GM19467 (cell line): Measurements from ENCODE around the gene ARL8A.
A peak's percentile ranks its signal among the peaks of the same experiment; 100 is the strongest.
"Not testable (repeated sequence)": the region's sequence is repeated elsewhere in the genome, so short reads cannot be mapped to it uniquely, and the experiment has no call there.

Source experiments
- ATAC-seq: cut with Tn5 transposase; IDR thresholded peaks from one replicate; pipeline ENCODE4 v1.9.1; 2021; ENCODE audit warnings: mild to moderate bottlenecking, moderate library complexity; ENCODE audit not compliant: unreplicated experiment

ARL8A gene

DNA sequence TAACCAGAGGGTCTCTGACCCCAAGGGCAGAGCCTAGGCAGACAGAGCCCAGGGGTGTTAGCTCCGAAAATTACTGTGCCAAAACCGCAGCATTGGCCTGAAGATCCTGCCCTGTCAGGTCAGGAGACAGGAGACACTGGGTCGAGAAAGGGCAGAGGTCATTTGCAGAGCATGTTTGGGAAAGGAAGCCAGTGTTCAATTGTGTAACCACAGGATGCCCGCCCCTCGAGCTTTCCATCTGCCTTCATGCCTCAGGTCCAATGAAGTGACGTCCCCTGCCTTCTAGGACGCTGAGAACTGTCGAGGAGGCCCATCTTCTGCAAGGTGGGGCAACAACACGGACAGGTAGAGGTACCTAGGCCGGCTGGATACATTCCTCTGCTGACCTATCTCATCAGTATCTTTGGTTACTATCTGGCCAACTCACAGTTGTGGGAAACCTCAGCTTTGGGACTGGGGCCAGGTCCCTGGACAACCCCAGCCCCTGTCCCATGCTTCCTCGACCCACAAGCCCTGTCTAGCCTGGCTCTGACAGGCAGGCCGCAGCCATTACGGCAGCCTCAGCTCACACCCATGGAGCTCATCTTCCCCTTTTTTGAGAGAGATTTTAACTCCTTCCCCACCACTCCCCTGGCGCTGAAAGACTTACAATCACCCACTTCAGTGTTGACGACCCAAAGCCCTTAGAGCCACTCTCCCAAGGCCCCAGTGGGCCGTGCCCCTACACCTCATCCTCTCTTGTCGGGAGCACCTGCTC is 1.3 kb downstream of the ARL8A start:
- ATAC-seq = peak; percentile 9

DNA sequence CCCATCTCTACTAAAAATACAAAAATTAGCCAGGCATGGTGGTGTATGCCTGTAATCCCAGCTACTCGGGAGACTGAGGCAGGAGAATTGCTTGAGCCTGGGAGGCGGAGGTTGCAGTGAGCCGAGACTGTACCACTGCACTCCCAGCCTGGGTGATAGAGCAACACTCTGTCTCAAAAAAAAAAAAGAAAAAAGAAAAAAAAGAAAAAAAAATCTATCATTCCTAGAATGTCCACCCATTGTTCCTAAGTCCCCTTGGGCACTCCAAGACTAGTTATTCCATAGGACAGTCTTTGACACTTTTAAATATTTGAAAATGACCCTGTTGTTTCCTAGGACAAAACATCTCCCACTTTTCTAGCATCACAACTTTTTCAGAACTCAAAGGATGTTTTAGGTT is 3.1 kb downstream of the ARL8A start:
- not testable (repeated sequence) for ATAC-seq

DNA sequence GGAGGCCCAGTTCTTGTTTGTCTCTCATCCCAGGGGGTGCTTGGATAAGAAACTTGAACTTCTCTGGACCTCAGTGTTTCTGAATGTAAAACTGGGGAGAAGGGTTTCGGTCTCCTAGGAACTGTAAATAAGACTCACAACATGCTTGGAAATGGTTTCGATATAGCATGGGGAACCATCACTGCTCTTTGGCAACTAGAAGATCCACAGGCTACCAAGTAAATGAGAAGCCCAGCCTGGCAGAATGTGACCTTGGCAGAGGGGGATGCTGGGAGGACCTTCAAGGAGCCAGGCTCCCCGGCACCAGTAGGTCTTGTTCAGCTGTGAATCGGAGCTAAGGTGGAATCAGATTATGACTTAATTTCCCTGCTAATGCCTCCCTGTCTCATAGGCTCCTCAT is 3.7 kb downstream of the ARL8A start:
- ATAC-seq = no peak

DNA sequence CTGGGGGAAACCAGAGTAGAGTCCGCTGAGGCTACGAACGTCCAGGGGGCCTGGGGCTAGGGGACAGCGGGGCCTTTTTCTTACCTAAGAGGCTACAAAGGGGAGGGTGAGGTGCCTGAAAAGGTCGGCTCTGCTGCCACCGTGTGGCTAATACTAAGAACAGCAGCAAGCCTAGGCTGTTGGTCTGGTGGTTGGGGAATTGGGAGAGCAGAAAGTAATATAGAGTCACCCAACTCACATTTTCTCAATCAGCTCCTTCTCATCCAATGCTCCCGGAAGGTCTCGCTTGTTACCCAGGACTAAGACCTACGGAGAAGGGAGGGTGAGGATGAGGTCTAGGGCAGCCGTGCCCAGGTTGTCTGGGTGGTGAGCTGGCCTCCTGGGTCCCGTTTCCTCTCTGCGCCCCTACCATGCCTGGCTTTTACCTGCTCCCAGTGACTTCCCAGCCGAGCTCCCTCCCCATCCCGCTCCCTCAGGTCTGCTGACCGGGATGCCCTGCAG is 9.3 kb downstream of the ARL8A start:
- ATAC-seq = no peak

DNA sequence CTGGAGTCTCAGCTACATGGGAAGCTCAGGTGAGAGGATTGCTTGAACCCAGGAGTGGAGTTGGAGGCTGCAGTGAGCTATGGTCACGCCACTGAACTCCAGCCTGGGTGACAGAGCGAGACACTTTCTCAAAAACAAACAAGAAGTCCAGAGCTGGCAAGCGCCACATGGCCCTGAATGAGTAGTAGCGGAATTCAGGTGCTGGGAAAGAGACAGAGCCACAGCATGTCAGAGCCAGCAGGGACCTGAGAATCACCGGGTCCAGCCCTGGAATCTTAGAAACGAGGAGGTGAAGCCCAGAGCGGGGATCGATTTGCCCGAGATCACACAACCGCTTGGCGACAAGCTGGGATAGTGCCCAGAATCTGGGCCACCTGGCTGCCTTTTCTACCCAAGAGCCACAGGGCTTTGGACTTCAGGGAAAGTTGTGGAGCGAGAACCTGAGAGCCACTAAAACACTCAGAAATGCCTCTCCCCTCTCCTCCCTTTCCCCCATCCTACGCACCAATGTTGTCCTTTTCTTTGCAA is 9.8 kb downstream of the ARL8A start:
- no peak for ATAC-seq

DNA sequence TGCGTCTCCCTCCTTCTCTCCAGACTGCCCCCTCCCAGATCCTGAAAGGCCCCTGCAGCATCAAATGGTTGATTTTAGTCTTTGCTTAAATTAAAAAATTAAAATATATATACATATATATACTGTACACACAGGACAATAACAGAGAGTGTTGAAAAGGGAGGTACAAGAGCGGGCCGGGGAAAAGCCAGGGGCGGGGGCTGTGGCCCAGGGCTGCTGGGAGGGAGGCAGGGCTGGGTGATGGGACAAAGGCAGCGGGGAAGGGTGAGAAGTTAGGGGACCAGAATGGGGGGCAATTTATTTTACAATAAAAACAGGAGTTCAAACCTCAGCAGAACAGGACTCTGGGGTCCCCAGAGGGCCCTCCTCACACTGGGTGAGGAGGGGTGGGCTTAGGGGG is 10.5 kb downstream of the ARL8A start:
- ATAC-seq = no peak

DNA sequence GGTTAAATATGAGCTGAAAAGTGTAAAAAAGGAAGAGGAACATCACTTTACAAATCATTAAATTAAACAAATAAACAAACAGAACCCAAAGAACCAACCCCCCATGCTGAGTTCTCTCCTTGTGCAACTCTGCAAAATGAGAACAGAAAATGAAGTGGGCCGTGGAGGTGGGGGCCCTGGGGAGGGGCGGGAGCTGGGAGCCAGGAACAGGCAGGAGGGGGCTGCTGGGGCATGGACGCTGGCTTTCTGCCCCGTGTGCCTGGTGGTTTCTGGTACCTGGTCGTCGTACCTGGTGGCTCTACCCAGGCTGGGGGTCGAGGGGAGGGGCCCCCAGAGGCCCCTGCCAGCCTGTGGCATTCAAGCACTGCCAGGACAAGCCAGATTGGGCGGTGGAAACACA is 11.0 kb downstream of the ARL8A start:
- no peak for ATAC-seq

DNA sequence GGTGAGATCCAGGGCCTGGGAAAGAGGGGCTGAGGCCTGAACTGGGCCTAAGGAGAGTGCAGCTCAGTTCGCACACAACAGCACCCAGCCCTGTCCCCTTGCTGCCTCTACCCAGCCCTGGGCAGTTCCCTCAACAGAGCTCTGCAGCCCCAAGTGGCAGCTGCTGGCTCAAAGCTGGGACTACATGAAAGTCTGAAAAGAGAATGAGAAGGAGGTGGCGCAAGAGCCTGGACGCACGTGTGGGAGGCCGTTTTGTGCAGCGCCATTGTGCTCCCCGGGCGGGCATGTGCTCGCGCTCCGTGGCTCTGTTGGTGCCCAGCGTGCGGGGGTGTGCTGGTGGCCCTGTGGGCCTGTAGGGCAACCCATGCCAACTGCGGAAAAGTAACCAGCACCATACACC is 11.5 kb downstream of the ARL8A start:
- ATAC-seq = no peak

DNA sequence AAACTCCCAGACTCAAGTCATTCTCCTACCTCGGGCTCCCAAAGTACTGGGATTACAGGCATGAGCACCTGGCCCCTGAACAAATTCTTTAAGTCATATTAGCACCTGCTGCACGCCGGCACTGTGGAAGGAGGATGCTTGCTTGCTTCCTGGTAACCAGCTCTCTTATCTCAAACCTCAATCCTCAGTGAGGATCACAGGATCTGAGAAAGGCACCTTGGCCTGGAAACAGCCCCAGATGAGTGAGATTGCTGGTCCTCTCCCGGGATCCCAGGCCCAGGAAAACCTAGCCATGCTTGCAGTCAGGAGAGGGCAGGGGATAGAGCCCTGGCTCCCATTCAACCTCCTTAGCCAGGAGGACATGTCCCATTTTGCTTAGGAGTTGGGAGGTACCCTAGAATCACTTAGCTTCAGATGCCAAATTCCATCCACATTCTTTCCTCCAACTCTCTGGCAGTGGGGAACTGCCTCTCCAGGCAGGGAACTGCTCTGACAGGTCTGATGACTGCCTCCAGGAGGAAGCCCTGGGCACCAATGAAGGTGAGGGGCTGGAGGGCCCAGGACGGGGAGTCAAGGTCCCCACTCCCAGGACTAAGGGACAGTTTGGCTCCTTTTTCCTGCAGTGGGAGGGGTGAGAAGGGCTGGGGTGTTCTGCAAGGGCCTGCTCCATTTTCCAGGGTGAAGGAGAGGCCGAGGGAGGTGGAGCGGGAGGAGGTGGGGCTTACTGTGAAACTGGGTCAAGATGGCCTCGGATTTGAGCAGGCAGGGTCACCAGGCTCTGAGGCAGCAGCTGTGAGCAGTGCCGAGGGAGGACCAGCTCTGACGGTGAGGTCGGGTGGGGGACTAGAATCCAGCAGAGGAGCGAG is 12.3 kb downstream of the ARL8A start:
- ATAC-seq = no peak

DNA sequence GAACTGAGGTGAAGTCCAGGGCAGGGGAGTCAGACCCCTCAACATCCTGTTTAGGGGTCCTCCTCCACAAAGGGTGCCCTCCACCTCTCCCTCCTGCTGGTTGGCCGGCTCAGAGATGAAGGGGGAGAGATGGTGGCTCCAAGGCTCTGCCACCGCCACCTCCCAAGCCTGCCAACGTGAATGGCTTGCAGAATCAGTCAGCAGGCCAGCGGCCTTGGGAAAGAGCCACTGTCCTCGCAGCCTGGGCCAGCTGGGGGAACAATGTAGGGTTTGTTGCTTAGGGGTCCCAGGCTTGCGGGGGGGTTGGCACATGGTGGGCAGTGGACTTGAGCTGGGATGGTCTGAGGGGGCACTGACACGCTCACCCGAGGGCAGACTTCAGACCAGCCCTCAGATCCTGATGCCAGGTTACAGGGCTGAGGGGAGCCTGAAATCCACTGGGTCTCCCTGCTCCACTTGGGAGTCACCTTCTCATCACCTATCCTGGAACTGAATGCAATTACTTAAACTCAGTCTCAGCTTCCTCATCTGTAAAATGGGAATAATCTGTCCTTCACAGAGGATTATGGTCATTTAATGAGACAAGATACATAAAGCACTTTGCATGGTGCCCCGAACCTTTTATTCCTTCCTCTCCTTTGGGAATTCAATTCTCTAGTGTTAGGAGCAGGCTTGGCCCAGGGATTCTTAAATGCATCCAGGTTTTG is 13.6 kb downstream of the ARL8A start:
- no peak for ATAC-seq

DNA sequence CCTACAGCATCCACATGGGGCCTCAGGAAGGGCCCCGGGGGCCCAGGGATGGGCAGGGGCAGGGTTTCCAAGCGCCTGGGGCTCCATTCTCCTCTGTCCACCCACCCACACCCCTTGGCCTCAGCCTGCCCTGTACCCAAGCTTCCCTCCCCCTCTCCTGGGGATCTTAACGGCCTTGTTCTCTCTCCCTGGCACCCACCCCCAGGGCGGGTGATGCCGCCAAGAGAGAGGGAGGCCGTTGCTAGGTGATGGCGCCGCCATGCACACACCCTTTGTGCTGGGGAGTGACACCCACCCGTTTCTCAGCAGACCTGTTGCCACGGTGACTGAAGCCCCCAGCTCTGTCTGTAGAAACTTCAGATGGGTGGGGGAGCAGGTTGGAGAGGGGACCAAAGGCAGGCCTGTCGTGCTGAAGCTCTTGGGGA is 14.2 kb downstream of the ARL8A start:
- ATAC-seq = no peak

DNA sequence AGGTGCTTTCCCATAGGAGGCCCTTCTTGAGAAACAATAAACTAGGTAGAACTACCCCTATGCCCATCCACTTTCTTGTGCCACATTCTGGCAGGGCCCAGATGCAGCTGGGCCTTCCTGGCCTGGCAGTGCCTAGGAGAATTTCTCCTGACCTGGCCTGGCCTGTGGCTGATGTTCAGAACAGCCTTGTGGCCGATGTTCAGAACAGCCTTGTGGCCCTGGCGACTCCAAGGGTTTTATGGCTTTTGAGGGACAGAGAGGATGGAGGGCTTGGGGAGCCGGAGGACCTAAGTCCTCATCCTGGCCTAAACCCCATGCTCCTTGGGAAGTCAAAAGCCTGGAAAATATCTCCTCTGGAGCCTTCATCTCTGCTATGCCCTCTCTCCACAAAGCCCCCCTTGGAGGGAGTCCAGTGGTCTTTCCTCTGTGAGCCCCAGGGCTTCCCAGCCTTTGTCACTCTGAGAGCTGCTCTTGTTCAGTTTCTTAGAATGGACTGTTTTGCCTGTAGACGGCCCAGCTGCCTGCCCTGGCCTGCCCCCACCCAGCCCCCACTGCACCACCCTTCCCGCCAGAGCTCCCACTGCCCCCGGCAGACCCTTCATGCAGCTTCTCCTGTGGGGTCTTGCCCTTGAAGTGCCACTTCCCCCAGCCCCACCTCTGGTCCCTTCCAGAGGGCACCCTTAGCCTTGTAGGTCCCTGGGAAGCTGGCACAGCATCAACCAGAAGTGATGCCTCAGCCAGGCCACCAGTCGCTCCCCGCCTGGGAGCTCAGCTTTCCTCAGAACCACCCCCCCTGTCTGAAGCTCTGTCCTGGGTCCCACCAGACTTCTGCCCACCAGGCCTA is 14.9 kb downstream of the ARL8A start:
- no peak for ATAC-seq

DNA sequence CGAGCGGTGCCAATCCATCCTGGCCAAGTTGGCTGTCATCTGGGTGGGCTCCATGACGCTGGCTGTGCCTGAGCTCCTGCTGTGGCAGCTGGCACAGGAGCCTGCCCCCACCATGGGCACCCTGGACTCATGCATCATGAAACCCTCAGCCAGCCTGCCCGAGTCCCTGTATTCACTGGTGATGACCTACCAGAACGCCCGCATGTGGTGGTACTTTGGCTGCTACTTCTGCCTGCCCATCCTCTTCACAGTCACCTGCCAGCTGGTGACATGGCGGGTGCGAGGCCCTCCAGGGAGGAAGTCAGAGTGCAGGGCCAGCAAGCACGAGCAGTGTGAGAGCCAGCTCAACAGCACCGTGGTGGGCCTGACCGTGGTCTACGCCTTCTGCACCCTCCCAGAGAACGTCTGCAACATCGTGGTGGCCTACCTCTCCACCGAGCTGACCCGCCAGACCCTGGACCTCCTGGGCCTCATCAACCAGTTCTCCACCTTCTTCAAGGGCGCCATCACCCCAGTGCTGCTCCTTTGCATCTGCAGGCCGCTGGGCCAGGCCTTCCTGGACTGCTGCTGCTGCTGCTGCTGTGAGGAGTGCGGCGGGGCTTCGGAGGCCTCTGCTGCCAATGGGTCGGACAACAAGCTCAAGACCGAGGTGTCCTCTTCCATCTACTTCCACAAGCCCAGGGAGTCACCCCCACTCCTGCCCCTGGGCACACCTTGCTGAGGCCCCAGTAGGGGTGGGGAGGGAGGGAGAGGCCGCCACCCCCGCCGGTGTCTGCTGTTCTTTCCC is 16.5 kb downstream of the ARL8A start:
- no peak for ATAC-seq

DNA sequence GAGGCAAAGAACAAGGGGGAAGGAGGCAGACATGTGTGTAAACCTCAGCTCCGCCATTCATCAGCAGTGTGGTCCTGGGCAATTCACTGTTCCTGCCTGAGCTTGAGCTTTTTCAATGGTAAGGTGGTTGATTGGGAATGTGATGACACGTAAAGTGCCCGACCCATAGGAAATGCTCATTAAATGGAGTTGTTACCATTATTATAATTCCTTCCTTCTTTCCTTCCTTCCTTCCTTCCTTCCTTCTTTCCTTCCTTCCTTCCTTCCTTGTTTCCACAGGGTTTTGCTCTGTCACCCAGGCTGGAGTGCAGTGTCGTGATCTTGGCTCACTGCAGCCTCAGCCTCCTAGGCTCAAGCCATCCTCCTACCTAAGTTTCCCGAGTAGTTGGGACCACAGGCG is 17.5 kb downstream of the ARL8A start:
- ATAC-seq = no peak

DNA sequence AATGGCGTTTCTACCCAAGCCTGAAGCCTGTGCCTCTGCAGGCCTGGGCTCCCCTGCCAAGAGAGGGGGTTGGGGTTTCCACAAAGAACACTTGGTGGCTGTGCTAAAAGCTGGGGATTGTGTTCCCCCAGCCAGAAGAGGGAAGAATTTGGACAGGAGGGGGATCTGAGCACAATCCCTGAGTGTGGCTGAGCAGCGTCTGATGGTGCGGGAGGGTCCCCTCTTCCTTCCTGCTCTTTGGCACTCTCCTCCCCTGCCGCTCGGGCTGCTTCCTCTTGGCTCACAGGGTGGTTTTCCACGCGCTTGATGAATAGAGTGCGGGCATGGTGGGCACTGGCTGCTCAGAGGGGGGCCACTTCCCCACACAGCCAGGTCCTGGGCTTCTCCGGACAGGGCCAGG is 18.1 kb downstream of the ARL8A start:
- no peak for ATAC-seq

DNA sequence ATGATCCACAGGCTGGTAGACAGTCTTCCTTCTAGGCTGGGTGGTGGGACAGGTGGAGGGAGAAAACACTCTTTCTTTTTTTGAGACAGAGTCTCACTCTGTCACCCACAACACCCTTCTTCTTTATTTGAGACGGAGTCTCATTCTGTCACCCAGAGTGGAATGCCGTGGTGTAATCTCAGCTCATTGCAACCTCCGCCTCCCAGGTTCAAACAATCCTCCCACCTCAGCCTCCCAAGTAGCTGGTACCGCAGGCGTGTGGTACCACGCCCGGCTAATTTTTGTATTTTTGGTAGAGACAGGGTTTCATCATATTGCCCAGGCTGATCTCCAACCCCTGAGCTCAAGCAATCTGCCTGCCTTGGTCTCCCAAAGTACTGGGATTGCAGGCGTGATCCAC is 18.9 kb downstream of the ARL8A start:
- no peak for ATAC-seq

DNA sequence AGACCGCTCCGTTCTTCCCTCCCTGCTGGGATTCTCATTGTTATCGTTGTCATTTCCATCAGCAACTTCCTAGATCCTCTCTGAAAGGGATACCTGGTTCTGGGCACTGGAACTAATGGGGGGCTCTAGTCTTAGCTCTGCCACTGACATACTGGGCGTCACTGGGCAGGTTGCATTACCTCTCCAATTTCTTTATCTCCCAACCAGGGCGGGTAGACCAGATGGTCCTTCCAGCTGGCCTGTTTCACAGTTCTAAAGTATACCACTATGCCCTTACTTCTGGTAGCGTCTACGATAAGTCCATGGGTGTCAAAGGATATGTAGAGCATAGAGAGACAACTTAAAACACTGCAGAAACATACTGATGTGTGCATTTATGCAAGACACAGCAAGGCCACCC is 20.4 kb downstream of the ARL8A start:
- no peak for ATAC-seq

DNA sequence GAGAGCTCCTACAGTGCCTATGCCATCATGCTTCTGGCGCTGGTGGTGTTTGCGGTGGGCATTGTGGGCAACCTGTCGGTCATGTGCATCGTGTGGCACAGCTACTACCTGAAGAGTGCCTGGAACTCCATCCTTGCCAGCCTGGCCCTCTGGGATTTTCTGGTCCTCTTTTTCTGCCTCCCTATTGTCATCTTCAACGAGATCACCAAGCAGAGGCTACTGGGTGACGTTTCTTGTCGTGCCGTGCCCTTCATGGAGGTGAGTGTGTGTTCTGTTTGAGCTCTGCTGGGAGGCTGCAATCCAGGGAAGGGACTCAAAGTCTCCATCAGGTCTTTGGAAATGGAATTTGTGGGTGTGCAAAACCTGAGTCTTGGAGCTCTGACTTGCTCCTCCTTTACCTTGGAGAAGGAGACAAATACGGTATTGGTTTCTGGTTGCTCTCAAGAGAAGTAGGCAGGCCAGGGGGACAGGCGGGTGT is 21.2 kb downstream of the ARL8A start:
- ATAC-seq = no peak

DNA sequence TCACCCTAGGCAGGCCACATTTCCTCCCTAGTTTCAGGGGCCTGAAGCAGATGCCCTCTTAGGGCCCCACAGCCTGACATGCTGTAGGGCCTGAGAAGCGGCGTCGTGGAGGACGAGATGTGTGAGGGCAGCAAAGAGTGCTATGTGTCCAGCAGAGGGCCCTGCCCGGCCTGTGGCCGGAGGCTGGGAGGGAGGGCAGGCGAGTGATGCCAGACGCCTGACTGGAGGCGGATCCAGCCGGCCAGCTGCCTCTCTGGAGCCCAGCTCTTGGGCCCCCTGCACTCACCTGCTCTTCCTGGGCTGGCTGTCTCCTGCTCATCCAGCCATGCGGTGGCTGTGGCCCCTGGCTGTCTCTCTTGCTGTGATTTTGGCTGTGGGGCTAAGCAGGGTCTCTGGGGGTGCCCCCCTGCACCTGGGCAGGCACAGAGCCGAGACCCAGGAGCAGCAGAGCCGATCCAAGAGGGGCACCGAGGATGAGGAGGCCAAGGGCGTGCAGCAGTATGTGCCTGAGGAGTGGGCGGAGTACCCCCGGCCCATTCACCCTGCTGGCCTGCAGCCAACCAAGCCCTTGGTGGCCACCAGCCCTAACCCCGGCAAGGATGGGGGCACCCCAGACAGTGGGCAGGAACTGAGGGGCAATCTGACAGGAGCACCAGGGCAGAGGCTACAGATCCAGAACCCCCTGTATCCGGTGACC is 21.8 kb downstream of the ARL8A start, which contains the start of gene GPR37L1:
Gene GPR37L1 (plus strand): TSS at position 279 of the 697 bp plus-strand sequence. CDS start 47 bp downstream, at position 326.
- ATAC-seq = no peak
